A673 (cell line): ENCODE results near the gene NPVF. TPM values are rescaled to one million over a fixed set of nuclear protein-coding genes. Genes with fewer than 3 reads are reported as not detected.
A peak's percentile ranks its signal among the peaks of the same experiment; 100 is the strongest.

Experiments used
- BruUV-seq: library from RNA; stranded (reverse); fragments of 400-500 nt; replicated peaks from 2 replicates; lab custom pipeline; 2021; lab: Mats Ljungman, UMichigan
- CTCF ChIA-PET: fragments of 300-600 bp; sonication (Branson Sonifier 250); formaldehyde crosslinking; loops from one replicate; lab custom pipeline; 2022; ENCODE audit warnings: antibody characterized with exemption; lab: Charles Lee
- POLR2A ChIA-PET: fragments of 300-600 bp; sonication (Branson Sonifier 250); formaldehyde crosslinking; loops from one replicate; lab custom pipeline; 2022; ENCODE audit warnings: antibody characterized with exemption; ENCODE audit not compliant: low non-redundant PET; lab: Charles Lee
- DNase-seq: peaks from one replicate; pipeline ENCODE4 v3.0.0-alpha.2; 2015; ENCODE audit warnings: low spot score
- H3K27ac ChIP-seq: fragments of 200-600 bp; sonication (generic); 2 replicates; pipeline ENCODE4 v1.5.1; 2016; ENCODE audit warnings: mixed run types, low read depth, mild to moderate bottlenecking, mixed read lengths, antibody characterized with exemption, low read length; ENCODE audit not compliant: poor library complexity, severe bottlenecking
- H3K27me3 ChIP-seq: fragments of 200-600 bp; sonication (generic); replicated peaks from 2 replicates; pipeline ENCODE4 v1.6.1; 2017; ENCODE audit warnings: mixed run types, low read depth, mild to moderate bottlenecking, mixed read lengths, antibody characterized with exemption, low read length; ENCODE audit not compliant: insufficient read depth, poor library complexity
- H3K36me3 ChIP-seq: fragments of 200-600 bp; sonication (generic); 2 replicates; pipeline ENCODE4 v1.6.1; 2016; ENCODE audit warnings: mixed run types, mild to moderate bottlenecking, mixed read lengths, antibody characterized with exemption, low read length; ENCODE audit not compliant: insufficient read depth, poor library complexity, severe bottlenecking
- H3K4me1 ChIP-seq: fragments of 200-600 bp; sonication (generic); 2 replicates; pipeline ENCODE4 v1.6.1; 2017; ENCODE audit warnings: mixed run types, mild to moderate bottlenecking, mixed read lengths, antibody characterized with exemption, low read length; ENCODE audit not compliant: insufficient read depth, poor library complexity, severe bottlenecking
- H3K4me3 ChIP-seq: fragments of 200-600 bp; sonication (generic); 2 replicates; pipeline ENCODE4 v1.5.1; 2016; ENCODE audit warnings: low read depth, mixed run types, mild to moderate bottlenecking, mixed read lengths, low read length; ENCODE audit not compliant: poor library complexity, severe bottlenecking
- H3K9me3 ChIP-seq: fragments of 200-600 bp; sonication (generic); 2 replicates; pipeline ENCODE4 v1.6.1; 2016; ENCODE audit warnings: mixed run types, low read depth, mild to moderate bottlenecking, mixed read lengths, antibody characterized with exemption, low read length; ENCODE audit not compliant: poor library complexity, severe bottlenecking
- CTCF ChIP-seq: fragments of 300-800, 200-600 bp; sonication (generic); conservative IDR thresholded peaks from 2 replicates; pipeline ENCODE4 v1.5.1; 2017; ENCODE audit warnings: low read depth, mild to moderate bottlenecking, antibody characterized with exemption, low read length, moderate library complexity, mixed read lengths
- EZH2 ChIP-seq: fragments of 200-600 bp; sonication (generic); IDR thresholded peaks from 2 replicates; pipeline ENCODE4 v1.6.1; 2017; ENCODE audit warnings: borderline replicate concordance, low read depth, mild to moderate bottlenecking, mixed read lengths, antibody characterized with exemption, low read length; ENCODE audit not compliant: poor library complexity, severe bottlenecking
- intact Hi-C: fragments of 100-400 bp; cut with micrococcal nuclease; formaldehyde crosslinking; loops from one replicate; pipeline ENCODE4 v1.10.0; 2022; ENCODE audit not compliant: unreplicated experiment
- total RNA-seq: library from RNA; stranded (reverse); gene quantifications from 2 replicates; pipeline ENCODE4 v1.2.3, GENCODE V29; 2021

The NPVF gene
- total RNA-seq, 1 experiment from 2014 or later, result not detected

GRCh38 chr7:25259487-25260243 lies 31.4 kb upstream of the NPVF start:
- CTCF ChIA-PET, result interaction anchor here (0.6 to 2.2 kb wide), 13 partner anchors 10 to 595 kb away, joined by 3 to 21 read pairs (median 3); no protein-coding TSS in a partner anchor
- intact Hi-C loops, result loop anchor here (1.0 to 10.0 kb wide), 3 partner anchors 130 to 1105 kb away; no protein-coding TSS in a partner anchor
- Histone ChIP-seq H3K27ac (no peak overlapping the region), H3K9me3 (no peaks in the 10 kb centered on the region), H3K36me3 (no peaks in the 10 kb centered on the region), H3K4me3 (no peak overlapping the region), H3K27me3 (peaks cover 8% of the 10 kb centered on the region), H3K4me1 (peaks cover 22% of the 10 kb centered on the region)
- BruUV-seq, result no TSS peak
- peak; percentile 88 for DNase-seq
- TF ChIP-seq CTCF (peak; percentile 90), EZH2 (no peak)
- POLR2A ChIA-PET, result no interaction called here

GRCh38 chr7:25256333-25256819 lies 28.1 kb upstream of the NPVF start:
- Histone ChIP-seq H3K9me3 (no peaks in the 10 kb centered on the region), H3K4me1 (peaks cover 16% of the 10 kb centered on the region), H3K27ac (no peak overlapping the region), H3K36me3 (no peaks in the 10 kb centered on the region), H3K4me3 (no peak overlapping the region), H3K27me3 (peaks cover 3% of the 10 kb centered on the region)
- POLR2A ChIA-PET, result interaction anchor here (0.6 kb wide), 1 partner anchor 289 kb away, joined by 3 read pairs; no protein-coding TSS in a partner anchor
- intact Hi-C loops, result loop anchor here (10.0 kb wide), 1 partner anchor 1108 kb away; no protein-coding TSS in a partner anchor
- DNase-seq, result no peak
- BruUV-seq, result no TSS peak
- CTCF ChIA-PET, result interaction anchor here (0.8 kb wide), 1 partner anchor 39 kb away, joined by 5 read pairs; no protein-coding TSS in a partner anchor
- TF ChIP-seq EZH2 (no peak), CTCF (no peak)

- no peaks in the 10 kb centered on the region for H3K9me3 ChIP-seq
- no peaks in the 10 kb centered on the region for H3K36me3 ChIP-seq
- peaks cover 3% of the 10 kb centered on the region for H3K27me3 ChIP-seq
- ChIA-PET CTCF (interaction anchor here (0.8 kb wide), 1 partner anchor 39 kb away, joined by 5 read pairs; no protein-coding TSS in a partner anchor), POLR2A (no interaction called here)
- DNase-seq, result no peak
- no peak overlapping the region for H3K27ac ChIP-seq
- H3K4me1 ChIP-seq, result peaks cover 11% of the 10 kb centered on the region
- no peak overlapping the region for H3K4me3 ChIP-seq
- no TSS peak for BruUV-seq
- TF ChIP-seq EZH2, result no peak
- intact Hi-C loops, result loop anchor here (10.0 kb wide), 1 partner anchor 1109 kb away; no protein-coding TSS in a partner anchor
These were observed 27.5 kb upstream of the NPVF start for GRCh38 chr7:25255611-25256332.
